Jurkat, Clone E6-1 (cell line): ENCODE measurements around the gene DHX15.

Source experiments
- DNase-seq: peaks from one replicate; pipeline ENCODE4 v3.0.0-alpha.2; 2011; ENCODE audit warnings: low read depth, low spot score
- H3K4me3 ChIP-seq: 2 replicates; pipeline ENCODE4 v1.5.1; 2011; ENCODE audit warnings: mild to moderate bottlenecking, low read length, control low read depth, moderate library complexity

Gene DHX15

GRCh38 chr4:24557026-24558025 lies 27.0 kb downstream of the DHX15 start:
- no peak for DNase-seq
- no peak overlapping the region for H3K4me3 ChIP-seq

GRCh38 chr4:24551492-24552289 lies 32.7 kb downstream of the DHX15 start:
- no peak for DNase-seq
- no peak overlapping the region for H3K4me3 ChIP-seq

GRCh38 chr4:24550441-24551175 lies 33.7 kb downstream of the DHX15 start:
- no peak overlapping the region for H3K4me3 ChIP-seq
- no peak for DNase-seq

GRCh38 chr4:24547979-24548378 lies 36.4 kb downstream of the DHX15 start:
- DNase-seq, result no peak
- no peak overlapping the region for H3K4me3 ChIP-seq

- no peak overlapping the region for H3K4me3 ChIP-seq
- DNase-seq, result peak; percentile 22
These were observed 40.0 kb downstream of the DHX15 start for GRCh38 chr4:24544208-24544988.

GRCh38 chr4:24537025-24537424 lies 47.3 kb downstream of the DHX15 start:
- no peak for DNase-seq
- H3K4me3 ChIP-seq, result no peak overlapping the region

GRCh38 chr4:24535399-24535798 lies 49.0 kb downstream of the DHX15 start:
- no peak for DNase-seq
- H3K4me3 ChIP-seq, result no peak overlapping the region

- no peak overlapping the region for H3K4me3 ChIP-seq
- DNase-seq, result no peak
These were observed 51.0 kb downstream of the DHX15 start for GRCh38 chr4:24533364-24533763.

- peak; percentile 24 for DNase-seq
These were observed 54.8 kb downstream of the DHX15 start for GRCh38 chr4:24529555-24529954.

GRCh38 chr4:24527371-24527770 lies 57.0 kb downstream of the DHX15 start:
- DNase-seq, result no peak
- no peak overlapping the region for H3K4me3 ChIP-seq

More at GRCh38 chr4:24529555-24529954, 54.8 kb downstream of the DHX15 start:
- H3K4me3 ChIP-seq, result no peak overlapping the region

- DNase-seq, result no peak
- H3K4me3 ChIP-seq, result no peak overlapping the region
These were observed 62.8 kb downstream of the DHX15 start for GRCh38 chr4:24521544-24521943.

GRCh38 chr4:24519649-24520048 lies 64.7 kb downstream of the DHX15 start:
- H3K4me3 ChIP-seq, result no peak overlapping the region
- no peak for DNase-seq

- H3K4me3 ChIP-seq, result no peak overlapping the region
These were observed 66.7 kb downstream of the DHX15 start for GRCh38 chr4:24517676-24518075.

GRCh38 chr4:24516926-24517325 lies 67.4 kb downstream of the DHX15 start:
- H3K4me3 ChIP-seq, result no peak overlapping the region
- no peak for DNase-seq

More at GRCh38 chr4:24517676-24518075, 66.7 kb downstream of the DHX15 start:
- DNase-seq, result no peak

- no peak overlapping the region for H3K4me3 ChIP-seq
- no peak for DNase-seq
These were observed 68.7 kb downstream of the DHX15 start for GRCh38 chr4:24515698-24516097.

- DNase-seq, result no peak
- H3K4me3 ChIP-seq, result no peak overlapping the region
These were observed 69.5 kb downstream of the DHX15 start for GRCh38 chr4:24514808-24515207.

GRCh38 chr4:24513718-24514117 lies 70.6 kb downstream of the DHX15 start:
- DNase-seq, result no peak
- no peak overlapping the region for H3K4me3 ChIP-seq

GRCh38 chr4:24511371-24512063 lies 72.8 kb downstream of the DHX15 start:
- no peak overlapping the region for H3K4me3 ChIP-seq
- no peak for DNase-seq
